CD4-positive, alpha-beta T cell treated with Interferon gamma for 1 hour (primary cell): ENCODE data around the gene SNAPC2.

Experiments
- DNase-seq: peaks from one replicate; pipeline ENCODE4 v3.0.0-alpha.2; 2020

SNAPC2 gene

DNA sequence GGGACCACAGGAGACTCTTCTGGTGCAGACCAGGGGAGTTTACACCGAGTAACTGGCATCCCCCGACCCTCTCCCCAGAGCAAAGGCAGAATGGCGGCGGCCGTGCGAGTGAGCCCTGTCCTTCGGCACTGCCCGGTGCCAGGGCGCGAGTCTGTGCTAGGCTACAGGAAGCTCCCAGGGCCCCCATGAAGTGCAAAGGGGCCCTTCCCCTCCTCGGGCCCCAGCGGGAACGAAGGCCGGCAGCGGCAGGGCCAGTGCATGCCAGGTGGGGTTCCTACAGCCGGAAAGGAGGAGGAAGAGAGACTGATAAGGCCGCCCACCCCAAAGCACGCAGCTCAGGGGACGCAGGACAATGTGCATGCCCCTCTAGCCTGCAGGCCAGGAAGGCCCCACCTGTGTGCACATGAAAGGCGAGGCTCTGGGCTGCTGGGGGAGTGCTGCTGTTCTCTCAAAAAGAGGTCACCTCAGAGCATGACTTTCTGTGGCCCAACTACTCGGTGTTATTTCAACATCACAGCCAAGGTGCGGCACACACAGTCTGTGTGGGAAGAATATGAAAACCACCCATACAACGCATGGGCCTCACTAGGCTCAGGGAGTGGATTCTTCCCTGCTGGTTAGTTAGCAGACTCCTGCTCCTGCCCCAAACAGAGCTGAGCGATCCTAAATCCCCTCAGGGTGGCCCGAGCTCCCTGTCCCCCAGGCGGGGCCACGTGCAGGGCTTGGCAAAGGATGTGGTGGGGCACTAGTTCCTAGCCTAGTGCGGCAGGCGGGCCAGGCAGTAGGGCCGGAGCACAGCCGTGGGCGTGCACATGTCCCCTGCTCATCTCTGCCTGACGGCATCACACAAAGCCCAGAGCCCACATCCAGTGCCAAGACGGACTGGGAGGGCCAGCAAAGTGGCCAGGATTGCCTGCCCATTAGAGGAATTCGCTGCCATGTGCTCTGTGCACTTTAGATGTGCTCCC lies 51.7 kb downstream of the SNAPC2 start:
- no peak for DNase-seq
